Suppressor macrophage (primary cell): ENCODE data around the gene CRELD2.

Experiments
- DNase-seq, 4 experiments: peaks; one replicate each; pipeline ENCODE4 v3.0.0-alpha.2; 2020 to 2022

Gene CRELD2

GRCh38 chr22:49933236-49934159 is 15.1 kb downstream of the CRELD2 start:
- peak in 1 of 4 experiments; percentile 20 for DNase-seq

GRCh38 chr22:49934160-49934890 is 15.9 kb downstream of the CRELD2 start:
- peak in 3 of 4 experiments; percentile 48 to 61 (median 51) for DNase-seq

- DNase-seq = peak; percentile 55 to 88 (median 68)
Observed at GRCh38 chr22:49934891-49935557, 16.6 kb downstream of the CRELD2 start.

- no peak for DNase-seq
Observed at GRCh38 chr22:49935561-49935960, 17.1 kb downstream of the CRELD2 start.

- peak; percentile 96 to 97 (median 96) for DNase-seq
Observed at GRCh38 chr22:49936018-49936972, 17.9 kb downstream of the CRELD2 start.

- no peak for DNase-seq
Observed at GRCh38 chr22:49936973-49937757, 18.7 kb downstream of the CRELD2 start.

- DNase-seq = no peak
Observed at GRCh38 chr22:49937758-49938564, 19.5 kb downstream of the CRELD2 start.

GRCh38 chr22:49938565-49939136 is 20.2 kb downstream of the CRELD2 start:
- no peak for DNase-seq

GRCh38 chr22:49941507-49942316 is 23.3 kb downstream of the CRELD2 start:
- no peak for DNase-seq

GRCh38 chr22:49942565-49943404 is 24.4 kb downstream of the CRELD2 start:
- DNase-seq = no peak

GRCh38 chr22:49943405-49943765 is 25.0 kb downstream of the CRELD2 start:
- no peak for DNase-seq

- no peak for DNase-seq
Observed at GRCh38 chr22:49943771-49944398, 25.5 kb downstream of the CRELD2 start.

GRCh38 chr22:49944399-49944891 is 26.0 kb downstream of the CRELD2 start:
- no peak for DNase-seq

- DNase-seq = peak in 1 of 4 experiments; percentile 38
Observed at GRCh38 chr22:49945042-49945794, 26.8 kb downstream of the CRELD2 start.

- no peak for DNase-seq
Observed at GRCh38 chr22:49946612-49947295, 28.3 kb downstream of the CRELD2 start.

- no peak for DNase-seq
Observed at GRCh38 chr22:49947296-49947622, 28.8 kb downstream of the CRELD2 start.
